CD4-positive, alpha-beta T cell (primary cell): ENCODE results near the gene LIN7C. TPM values are rescaled to one million over a fixed set of nuclear protein-coding genes. Genes with fewer than 3 reads are reported as not detected.
A peak's percentile ranks its signal among the peaks of the same experiment; 100 is the strongest.

Source experiments
- ATAC-seq: fragments of 200-7000 bp; cut with Tn5 transposase; one replicate; pipeline ENCODE4 v1.10.0; 2022; ENCODE audit warnings: mild to moderate bottlenecking; ENCODE audit not compliant: poor library complexity
- CTCF ChIA-PET: fragments of 350-600 bp; sonication (Branson Sonifier 250); formaldehyde crosslinking; loops from one replicate; lab custom pipeline; 2021; ENCODE audit warnings: antibody characterized with exemption, inconsistent platforms; lab: Charles Lee
- POLR2A ChIA-PET: fragments of 350-600 bp; sonication (Branson Sonifier 250); formaldehyde crosslinking; loops from one replicate; lab custom pipeline; 2021; ENCODE audit warnings: antibody characterized with exemption, inconsistent platforms; lab: Charles Lee
- DNase-seq, 14 experiments: peaks; one replicate each; pipeline ENCODE4 v3.0.0-alpha.2; 2013 to 2020; ENCODE audit warnings: mixed read lengths in 2 of 14
- H3K27ac ChIP-seq, 2 donors: one replicate each; pipeline versions ENCODE4 v1.5.1 to v1.7.0; 2013; ENCODE audit warnings: low read length in 2 of 2, low read depth in 1 of 2, mild to moderate bottlenecking in 1 of 2
- H3K27me3 ChIP-seq, 2 experiments: 1 replicate in 1 of 2; 2 replicates in 1 of 2; pipeline versions ENCODE4 v1.6.1 to v1.7.0; 2013; ENCODE audit warnings: low read length in 2 of 2, control low read depth in 1 of 2, mild to moderate bottlenecking in 1 of 2, moderate library complexity in 1 of 2; ENCODE audit not compliant: insufficient read depth in 2 of 2, control insufficient read depth in 1 of 2
- H3K36me3 ChIP-seq: one replicate; pipeline ENCODE4 v1.6.1; 2013; ENCODE audit warnings: low read length, control low read depth; ENCODE audit not compliant: insufficient read depth
- H3K4me1 ChIP-seq: one replicate; pipeline ENCODE4 v1.6.1; 2013; ENCODE audit warnings: low read length, control low read depth; ENCODE audit not compliant: insufficient read depth
- H3K4me3 ChIP-seq: one replicate; pipeline ENCODE4 v1.5.1; 2013; ENCODE audit warnings: mild to moderate bottlenecking, low read length, moderate library complexity
- H3K9me3 ChIP-seq, 2 experiments: 1 replicate in 1 of 2; 2 replicates in 1 of 2; pipeline versions ENCODE4 v1.6.1 to v1.7.0; 2013; ENCODE audit warnings: low read length in 2 of 2, mild to moderate bottlenecking in 2 of 2, control low read depth in 1 of 2, moderate library complexity in 1 of 2; ENCODE audit not compliant: control insufficient read depth in 1 of 2, insufficient read depth in 1 of 2
- H3K27ac Mint-ChIP-seq: one replicate; pipeline ENCODE4 v1.8.0; 2020; ENCODE audit warnings: mixed read lengths
- H3K27me3 Mint-ChIP-seq: one replicate; pipeline ENCODE4 v1.8.0; 2021; ENCODE audit warnings: mixed read lengths
- H3K36me3 Mint-ChIP-seq: one replicate; pipeline ENCODE4 v1.8.0; 2021; ENCODE audit warnings: low read depth, mixed read lengths
- H3K4me1 Mint-ChIP-seq: one replicate; pipeline ENCODE4 v1.8.0; 2021; ENCODE audit warnings: low read depth, mixed read lengths
- H3K4me3 Mint-ChIP-seq: one replicate; pipeline ENCODE4 v1.8.0; 2020; ENCODE audit warnings: mild to moderate bottlenecking, mixed read lengths
- H3K9me3 Mint-ChIP-seq: one replicate; pipeline ENCODE4 v1.8.0; 2020; ENCODE audit warnings: mixed read lengths
- CTCF ChIP-seq: fragments of 200-600 bp; IDR thresholded peaks from one replicate; pipeline ENCODE4 v1.8.0; 2022; ENCODE audit warnings: antibody characterized with exemption, mild to moderate bottlenecking
- intact Hi-C, 2 experiments: fragments of 100-400 bp; cut with DNase I in 1 of 2; cut with micrococcal nuclease in 1 of 2; formaldehyde crosslinking; loops; one replicate each; pipeline versions ENCODE4 v1.15.1 to v1.9.0; 2023 to 2025; cut with DNase I, micrococcal nuclease
- polyA plus RNA-seq, 2 donors: library from polyadenylated mRNA; unstranded; fragments of 120-200 nt; gene quantifications; one replicate each; pipeline ENCODE4 v1.2.1, GENCODE V29; 2013
- total RNA-seq, 174 experiments: library from RNA in 2 of 174; stranded (reverse) in 2 of 174; gene quantifications; one replicate each; pipeline ENCODE4 v1.2.3 and lab custom pipeline; 2021 to 2026

Gene LIN7C
- total RNA-seq (10 to 100 TPM; 27.1 to 27.6 TPM), total RNA-seq (lab: John Stamatoyannopoulos, UW) (64.5 to 231 (median 114) reads per million in 172 experiments)
- polyA plus RNA-seq (2013, experiment 1 of 2) = 12.2 TPM
- 12.1 TPM for polyA plus RNA-seq (2013, experiment 2 of 2)

GRCh38 chr11:27506200-27507182, at the start of gene LIN7C:
Gene LIN7C, minus strand, starts transcription at chr11:27506769. Its CDS starts 17 bp downstream, at chr11:27506752.
- ChIA-PET CTCF (no interaction called here), POLR2A (interaction anchor here (1.1 kb wide), 1 partner anchor 601 kb away, joined by 4 read pairs; the partner anchor contains the start of genes KIF18A and METTL15)
- Mint-ChIP-seq H3K4me1 (peaks cover 63% of the 10 kb centered on the region), H3K36me3 (peaks cover 46% of the 10 kb centered on the region), H3K27ac (peak within 1 kb of the TSS; percentile 99), H3K9me3 (no peaks in the 10 kb centered on the region), H3K27me3 (no peaks in the 10 kb centered on the region), H3K4me3 (peak within 1 kb of the TSS; percentile 99)
- H3K27me3 ChIP-seq = no peaks in the 10 kb centered on the region
- H3K9me3 ChIP-seq = no peaks in the 10 kb centered on the region
- intact Hi-C loops = loop anchor here (1.0 to 10.0 kb wide), 5 partner anchors 34 to 602 kb away; partner anchors contain the start of genes CCDC34 (in 2 of the 2), KIF18A (in 2 of the 2), METTL15 (in 2 of the 2) and LGR4 (in 1 of the 2)
- peak; percentile 91 to 98 (median 94) for DNase-seq
- peak within 1 kb of the TSS; percentile 80 to 95 for H3K27ac ChIP-seq
- peak within 1 kb of the TSS; percentile 90 for H3K4me3 ChIP-seq
- ATAC-seq = peak; percentile 86
- peaks cover 5% of the 10 kb centered on the region for H3K36me3 ChIP-seq
- H3K4me1 ChIP-seq = peaks cover 20% of the 10 kb centered on the region
- no peak for TF ChIP-seq CTCF

- H3K4me1 ChIP-seq = no peaks in the 10 kb centered on the region
- no peak for TF ChIP-seq CTCF
- ChIA-PET CTCF (no interaction called here), POLR2A (no interaction called here)
- Mint-ChIP-seq H3K4me3 (no peak overlapping the region), H3K36me3 (no peaks in the 10 kb centered on the region), H3K9me3 (no peaks in the 10 kb centered on the region), H3K27ac (no peak overlapping the region), H3K4me1 (no peaks in the 10 kb centered on the region), H3K27me3 (no peaks in the 10 kb centered on the region)
- H3K9me3 ChIP-seq = no peaks in the 10 kb centered on the region
- ATAC-seq = no peak
- no peak overlapping the region for H3K4me3 ChIP-seq
- no peak for DNase-seq
- H3K27me3 ChIP-seq = no peaks in the 10 kb centered on the region
- H3K27ac ChIP-seq = no peak overlapping the region
- no peaks in the 10 kb centered on the region for H3K36me3 ChIP-seq
- intact Hi-C loops = no loop called here
Measured at GRCh38 chr11:27555264-27555663, 48.7 kb upstream of the LIN7C start.

- peaks cover 5% of the 10 kb centered on the region for H3K36me3 Mint-ChIP-seq
- DNase-seq (no peak), ATAC-seq (no peak)
- CTCF ChIA-PET = no interaction called here
- no peak overlapping the region for H3K27ac ChIP-seq
- no peaks in the 10 kb centered on the region for H3K27me3 Mint-ChIP-seq
- H3K4me3 Mint-ChIP-seq = no peak overlapping the region
- H3K4me1 ChIP-seq = no peaks in the 10 kb centered on the region
- no peak overlapping the region for H3K4me3 ChIP-seq
- TF ChIP-seq CTCF = no peak
- POLR2A ChIA-PET = no interaction called here
- H3K9me3 Mint-ChIP-seq = no peaks in the 10 kb centered on the region
- no peak overlapping the region for H3K27ac Mint-ChIP-seq
- H3K36me3 ChIP-seq = no peaks in the 10 kb centered on the region
- H3K4me1 Mint-ChIP-seq = no peaks in the 10 kb centered on the region
- intact Hi-C loops = no loop called here
- H3K9me3 ChIP-seq = no peaks in the 10 kb centered on the region
- no peaks in the 10 kb centered on the region for H3K27me3 ChIP-seq
Measured at GRCh38 chr11:27553186-27553585, 46.6 kb upstream of the LIN7C start.
